Activated CD4-positive, alpha-beta T cell treated with anti-CD3 and anti-CD28 coated beads for 24 hours (primary cell): ENCODE data around the gene DGCR8.
"Not testable (repeated sequence)": the region's sequence is repeated elsewhere in the genome, so short reads cannot be mapped to it uniquely, and the experiment has no call there.

Source experiments
- DNase-seq, 2 donors: peaks; one replicate each; pipeline ENCODE4 v3.0.0-alpha.2; 2020; ENCODE audit warnings: low read depth in 2 of 2

Gene DGCR8

DNA sequence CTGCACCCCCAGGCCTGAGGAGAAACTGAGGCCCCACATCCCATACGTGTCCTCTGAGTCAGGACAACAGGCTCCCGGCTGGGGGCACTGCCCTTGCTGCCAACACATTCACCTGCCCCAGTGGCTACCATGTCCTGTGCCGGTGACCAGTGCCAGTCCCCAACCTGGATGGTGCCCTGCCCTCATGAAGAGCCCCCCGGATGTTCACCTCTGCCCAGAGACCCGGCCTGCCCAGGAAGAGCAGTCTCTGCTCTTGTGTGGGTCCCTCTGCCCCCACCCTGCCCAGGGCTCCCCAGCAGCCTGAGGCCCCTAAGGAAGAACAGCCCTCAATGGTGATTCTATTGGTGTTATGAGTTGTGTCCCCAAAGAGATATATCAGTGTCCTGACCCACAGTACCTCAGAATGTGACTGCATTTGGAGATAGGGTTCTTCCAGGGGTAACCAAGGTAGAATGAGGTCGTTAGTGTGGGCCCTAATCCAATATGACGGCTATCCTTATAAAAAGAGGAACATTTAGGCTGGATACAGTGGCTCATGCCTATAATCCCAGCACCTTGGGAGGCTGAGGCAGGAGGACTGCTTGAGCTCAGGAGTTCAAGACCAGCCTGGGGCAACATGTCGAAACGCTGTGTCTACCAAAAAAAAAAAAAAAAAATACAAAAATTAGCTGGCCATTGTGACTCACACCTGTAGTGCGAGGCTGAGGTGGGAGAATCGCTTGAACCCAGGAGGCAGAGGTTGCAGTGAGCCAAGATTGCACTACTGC lies 13.2 kb upstream of the DGCR8 start:
- DNase-seq: no peak

- DNase-seq: not testable (repeated sequence)
Measured at GRCh38 chr22:20067384-20067682, 12.7 kb upstream of the DGCR8 start.

- no peak for DNase-seq
Measured at GRCh38 chr22:20068640-20069039, 11.4 kb upstream of the DGCR8 start.

- DNase-seq: no peak
Measured at GRCh38 chr22:20069331-20070042, 10.6 kb upstream of the DGCR8 start.

- no peak for DNase-seq
Measured at GRCh38 chr22:20071524-20071972, 8.5 kb upstream of the DGCR8 start.

- DNase-seq: no peak
Measured at GRCh38 chr22:20076627-20077172, 3.3 kb upstream of the DGCR8 start.

DNA sequence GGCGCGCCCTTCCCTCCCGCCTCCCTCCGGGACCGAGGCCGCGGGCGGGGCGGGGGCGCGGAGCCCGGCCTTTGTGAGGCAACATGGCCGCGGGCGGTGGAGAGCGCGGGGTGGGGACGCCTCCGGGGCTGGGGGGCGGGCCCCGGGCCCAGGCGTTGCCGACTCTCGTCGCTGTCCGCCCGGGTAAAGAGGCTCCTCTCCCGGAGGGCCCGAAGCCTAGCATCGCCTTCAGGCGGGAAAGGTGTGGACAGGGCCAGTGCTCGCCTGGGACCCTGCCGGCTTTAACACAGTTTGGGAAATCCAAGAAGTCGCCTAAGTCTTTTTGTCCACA lies 369 bp downstream of the DGCR8 start:
- DNase-seq: peak; percentile 52 to 54

GRCh38 chr22:20080776-20081654 lies 974 bp downstream of the DGCR8 start:
- no peak for DNase-seq

DNA sequence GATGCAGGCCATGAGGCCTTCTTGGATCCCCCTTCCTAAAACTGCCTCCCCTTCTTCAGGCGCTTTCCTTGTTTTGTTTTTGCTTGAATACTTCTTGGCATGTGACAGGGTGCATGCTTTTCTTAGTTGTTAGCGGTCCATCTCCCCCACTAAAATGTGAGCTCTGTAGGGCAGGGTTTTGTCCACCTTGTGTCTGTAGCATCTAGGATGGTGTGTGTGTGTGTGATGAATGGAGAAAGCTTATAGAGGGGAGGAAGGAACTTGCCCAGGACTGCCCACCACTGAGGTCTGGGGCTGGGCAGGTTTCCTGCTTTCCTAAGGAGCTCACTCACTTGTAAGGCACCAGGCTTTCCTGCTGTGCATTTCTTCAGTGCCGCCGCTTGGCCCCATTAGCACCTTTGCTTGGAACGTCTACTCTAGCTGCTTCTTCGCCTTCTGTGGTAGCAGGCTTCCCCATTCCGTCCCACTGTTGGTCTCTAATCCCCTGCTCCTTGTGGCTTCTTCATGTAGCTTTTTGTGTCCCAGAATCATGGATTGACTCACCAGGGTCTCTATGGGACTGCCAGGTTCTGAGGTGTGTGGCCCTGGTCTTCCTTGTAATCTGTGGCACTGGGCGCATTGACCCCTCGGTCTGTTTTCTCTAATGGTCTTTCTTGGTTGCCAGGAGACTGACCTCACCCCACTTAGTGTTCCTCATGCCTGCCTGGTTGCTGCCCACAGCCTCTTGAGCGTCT lies 3.3 kb downstream of the DGCR8 start:
- DNase-seq: no peak

- DNase-seq: no peak
Measured at GRCh38 chr22:20083891-20084546, 4.0 kb downstream of the DGCR8 start.

GRCh38 chr22:20084547-20085413 lies 4.7 kb downstream of the DGCR8 start:
- no peak for DNase-seq

DNA sequence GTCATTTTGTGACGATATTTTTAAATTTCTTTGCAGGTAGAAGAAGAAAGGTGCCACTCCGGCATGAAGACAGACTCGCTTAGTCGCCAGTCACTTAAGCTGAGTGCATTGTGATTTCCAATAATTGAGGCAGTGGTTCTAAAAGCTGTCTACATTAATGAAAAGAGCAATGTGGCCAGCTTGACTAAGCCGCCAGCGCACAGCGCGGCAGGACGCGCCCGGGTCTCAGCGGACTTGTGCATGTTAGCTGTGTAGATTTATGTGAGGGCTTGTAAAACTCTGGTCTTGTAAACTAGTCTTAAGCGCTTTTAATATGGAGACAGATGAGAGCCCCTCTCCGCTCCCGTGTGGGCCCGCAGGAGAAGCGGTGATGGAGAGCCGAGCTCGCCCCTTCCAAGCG lies 5.6 kb downstream of the DGCR8 start:
- DNase-seq: no peak

DNA sequence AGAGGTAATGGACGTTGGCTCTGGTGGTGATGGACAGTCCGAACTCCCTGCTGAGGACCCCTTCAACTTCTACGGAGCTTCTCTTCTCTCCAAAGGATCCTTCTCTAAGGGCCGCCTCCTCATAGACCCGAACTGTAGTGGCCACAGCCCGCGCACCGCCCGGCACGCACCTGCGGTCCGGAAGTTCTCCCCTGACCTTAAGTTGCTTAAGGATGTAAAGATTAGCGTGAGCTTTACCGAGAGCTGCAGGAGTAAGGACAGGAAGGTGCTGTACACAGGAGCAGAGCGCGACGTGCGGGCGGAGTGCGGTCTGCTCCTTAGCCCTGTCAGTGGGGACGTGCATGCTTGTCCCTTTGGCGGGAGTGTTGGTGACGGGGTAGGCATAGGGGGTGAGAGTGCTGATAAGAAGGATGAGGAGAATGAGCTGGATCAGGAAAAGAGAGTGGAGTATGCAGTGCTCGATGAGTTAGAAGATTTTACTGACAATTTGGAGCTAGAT lies 6.1 kb downstream of the DGCR8 start:
- no peak for DNase-seq

GRCh38 chr22:20086763-20087162 lies 6.7 kb downstream of the DGCR8 start:
- DNase-seq: no peak

DNA sequence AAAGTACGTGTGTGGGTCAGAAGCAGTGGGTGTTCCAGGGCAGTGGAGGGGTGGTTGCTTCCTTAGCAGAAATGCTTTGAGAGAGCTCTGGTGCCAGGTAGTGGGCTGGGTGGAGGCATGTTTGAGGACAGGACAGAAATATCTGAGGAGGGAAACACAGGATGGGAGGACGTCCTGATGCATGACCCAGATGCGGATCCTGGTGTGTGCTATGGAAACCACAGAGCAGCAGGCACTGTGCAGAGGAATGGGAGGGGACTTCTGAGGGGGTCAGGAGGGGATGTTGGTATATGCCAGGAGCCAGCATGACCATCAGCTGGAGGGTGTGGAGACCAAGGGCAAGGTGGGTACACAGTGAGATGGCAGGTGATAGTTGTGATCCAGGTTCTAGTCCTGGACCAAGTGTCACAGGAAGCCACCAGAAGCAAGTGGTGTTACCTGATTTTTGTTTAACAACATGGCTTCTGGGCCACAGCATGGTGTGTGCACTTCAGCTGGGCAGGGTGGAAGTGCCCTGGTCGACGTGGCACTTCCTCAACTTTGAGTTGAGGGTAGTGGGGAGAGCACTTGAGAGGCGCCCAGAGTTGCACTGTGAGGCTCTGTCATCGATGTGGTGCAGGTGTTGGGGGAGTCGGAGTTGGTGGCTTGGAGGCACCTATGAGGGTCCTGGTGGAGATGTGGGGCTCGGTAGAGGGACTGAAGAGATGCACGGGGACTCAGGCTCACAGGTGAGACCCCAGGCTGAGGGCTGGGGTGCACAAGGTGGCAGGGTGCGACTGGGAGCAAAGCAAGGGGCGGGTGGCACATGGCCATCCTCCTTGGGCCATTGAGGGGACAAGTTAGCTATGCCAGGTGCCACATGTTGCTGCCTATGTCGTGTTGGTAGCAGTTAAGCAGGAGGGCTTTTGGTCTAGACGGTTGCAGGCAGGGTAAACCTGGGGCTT lies 7.5 kb downstream of the DGCR8 start:
- no peak for DNase-seq

- no peak for DNase-seq
Measured at GRCh38 chr22:20088263-20088648, 8.2 kb downstream of the DGCR8 start.

DNA sequence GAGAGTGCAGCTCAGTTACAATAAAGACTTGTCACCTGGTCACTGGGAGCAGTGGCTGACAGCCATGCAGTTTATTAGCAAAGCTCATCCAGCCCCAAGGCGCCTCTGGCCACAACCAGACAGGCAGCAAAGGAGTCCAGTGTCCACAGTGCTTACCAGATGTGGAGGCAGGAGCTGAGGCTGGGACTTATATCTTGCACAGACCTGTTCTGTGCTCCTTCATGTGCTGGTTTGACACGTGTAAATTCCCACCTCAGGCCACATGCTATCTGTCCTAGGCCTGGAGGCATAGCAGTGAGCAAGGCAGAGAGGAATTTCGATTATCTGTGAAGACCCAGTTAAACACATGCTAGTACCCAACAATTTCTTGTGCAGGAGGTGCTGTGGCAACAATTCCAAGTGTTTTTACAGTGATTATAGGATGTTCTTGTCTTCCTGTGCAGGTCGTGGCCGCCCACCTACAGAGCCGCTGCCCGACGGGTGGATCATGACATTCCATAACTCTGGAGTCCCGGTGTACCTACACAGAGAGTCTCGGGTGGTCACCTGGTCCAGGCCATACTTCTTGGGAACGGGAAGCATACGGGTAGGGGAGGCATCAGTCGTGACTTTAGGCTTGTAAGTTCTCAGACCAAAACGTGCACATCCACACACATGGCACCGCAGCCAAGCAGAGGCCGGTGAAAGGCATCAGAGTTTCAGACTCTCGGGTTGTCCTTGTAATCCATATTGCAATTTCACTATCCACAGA lies 9.4 kb downstream of the DGCR8 start:
- no peak for DNase-seq
